Umbilical cord (tissue), 2 donors: Measurements from ENCODE around the gene DNTT. TPM values are rescaled to one million over a fixed set of nuclear protein-coding genes. Genes with fewer than 3 reads are reported as not detected.

Experiments used
- DNase-seq: peaks from one replicate; pipeline ENCODE4 v3.0.0-alpha.2; 2015; ENCODE audit warnings: low spot score
- total RNA-seq: library from RNA; depleted of rRNA; stranded (reverse); fragments of >200 nt; gene quantifications from one replicate; pipeline ENCODE4 v1.2.3, GENCODE V29; 2014; ENCODE audit warnings: low replicate concordance; ENCODE audit not compliant: insufficient read depth

Gene DNTT
- total RNA-seq, 1 donor from 2014 or later = not detected

- no peak for DNase-seq
These were observed 5.5 kb downstream of the DNTT start for GRCh38 chr10:96309628-96310320.

GRCh38 chr10:96310321-96310669 lies 6.1 kb downstream of the DNTT start:
- DNase-seq = no peak

DNA sequence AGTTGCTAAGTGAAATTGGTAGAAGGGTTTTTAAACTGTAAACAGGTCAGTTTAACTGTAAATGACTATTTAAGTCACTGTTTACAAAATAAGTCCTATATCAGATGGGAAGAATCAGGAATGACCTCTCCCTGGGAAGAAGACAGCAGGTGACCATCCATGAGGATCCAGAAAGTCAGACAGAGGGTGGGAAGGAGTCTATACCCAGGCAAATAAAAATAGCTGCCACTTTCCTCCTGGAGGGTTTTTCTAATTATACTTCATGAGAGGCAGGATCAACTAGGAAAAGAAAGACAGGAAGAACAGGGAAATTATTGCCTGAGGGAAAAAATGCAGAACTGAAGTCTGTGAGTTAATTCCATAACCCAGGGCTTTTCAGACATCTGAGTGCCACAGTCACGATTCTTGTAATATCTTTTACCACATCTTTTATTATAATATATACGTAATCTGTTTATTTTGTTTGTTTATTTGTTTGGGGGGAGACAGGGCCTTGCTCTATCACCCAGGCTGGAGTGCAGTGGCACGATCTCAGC lies 7.0 kb downstream of the DNTT start:
- no peak for DNase-seq

DNA sequence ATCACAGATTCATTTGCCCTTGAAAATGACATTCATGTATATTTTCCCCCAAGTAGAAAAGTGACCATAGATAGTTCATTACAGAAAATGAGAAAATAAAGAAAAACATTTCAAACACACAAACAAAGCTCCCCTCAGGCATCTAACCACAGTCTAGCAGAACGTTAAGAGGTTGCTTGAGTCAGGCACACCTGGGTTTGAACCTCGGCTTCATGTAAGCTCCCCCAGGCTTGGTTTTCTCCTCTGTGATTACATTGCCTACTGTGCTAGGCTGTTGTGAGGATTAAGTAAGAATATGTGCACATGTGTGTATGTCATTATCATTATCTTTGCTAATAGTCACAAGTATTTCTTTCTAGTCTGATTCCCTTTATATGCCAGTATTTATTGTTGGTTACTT lies 9.1 kb downstream of the DNTT start:
- no peak for DNase-seq

GRCh38 chr10:96317067-96317833 lies 13.0 kb downstream of the DNTT start:
- DNase-seq = no peak

GRCh38 chr10:96319754-96320474 lies 15.7 kb downstream of the DNTT start:
- DNase-seq = peak; percentile 17

- DNase-seq = no peak
These were observed 17.6 kb downstream of the DNTT start for GRCh38 chr10:96321822-96322221.

DNA sequence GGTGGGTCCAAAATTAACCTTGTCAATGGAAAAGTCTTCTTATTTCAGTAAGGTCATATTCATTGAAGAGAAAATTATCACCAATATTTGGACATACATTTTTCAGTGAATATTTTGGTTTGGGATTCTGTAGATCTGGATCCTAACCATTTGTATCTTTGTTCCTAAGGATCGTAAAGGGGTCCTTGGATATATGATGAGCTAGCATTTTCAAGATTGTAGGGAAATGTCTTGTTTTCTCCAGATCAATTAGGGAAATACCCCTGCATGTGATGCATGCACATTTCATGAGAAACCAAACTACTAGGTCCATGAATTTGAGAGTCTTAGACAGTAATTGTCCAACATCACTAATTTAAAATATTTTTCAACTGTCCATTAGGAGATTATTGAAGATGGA lies 18.0 kb downstream of the DNTT start:
- no peak for DNase-seq

DNA sequence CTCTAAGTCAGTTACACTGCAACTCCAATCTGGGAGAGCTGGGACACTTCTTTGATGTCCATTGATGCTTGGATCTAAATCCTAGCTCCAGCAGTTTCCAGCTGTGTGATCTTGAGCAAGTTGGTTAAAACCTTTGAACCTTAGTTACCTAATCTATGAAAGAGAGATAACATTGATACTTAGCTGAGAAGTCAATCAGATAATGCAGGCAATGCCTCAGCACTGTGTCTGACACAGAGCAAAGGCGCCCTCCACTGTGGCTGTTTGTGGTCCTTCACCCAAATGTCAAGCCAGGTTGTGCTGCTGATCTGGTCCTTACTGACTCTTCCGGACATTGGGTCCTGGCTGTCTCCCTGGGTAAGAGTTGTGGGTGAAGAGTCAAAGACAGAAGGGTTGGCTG lies 20.2 kb downstream of the DNTT start:
- DNase-seq = no peak

- DNase-seq = no peak
These were observed 21.6 kb downstream of the DNTT start for GRCh38 chr10:96325719-96326373.

DNA sequence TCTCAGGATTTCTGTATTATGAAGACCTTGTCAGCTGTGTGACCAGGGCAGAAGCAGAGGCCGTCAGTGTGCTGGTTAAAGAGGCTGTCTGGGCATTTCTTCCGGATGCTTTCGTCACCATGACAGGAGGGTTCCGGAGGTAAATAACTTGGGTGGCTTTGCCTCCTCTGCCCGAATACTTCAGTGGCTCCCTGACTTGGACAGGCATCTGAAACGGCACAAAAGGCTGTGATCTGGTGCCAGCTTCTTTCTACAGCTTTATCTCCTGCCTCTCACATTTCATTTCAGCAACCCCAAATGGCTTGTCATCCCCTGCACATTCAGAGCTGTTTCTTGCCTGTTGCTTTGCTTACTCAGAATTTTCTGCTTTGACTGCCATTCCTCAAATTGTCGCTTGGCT lies 23.2 kb downstream of the DNTT start:
- DNase-seq = no peak

DNA sequence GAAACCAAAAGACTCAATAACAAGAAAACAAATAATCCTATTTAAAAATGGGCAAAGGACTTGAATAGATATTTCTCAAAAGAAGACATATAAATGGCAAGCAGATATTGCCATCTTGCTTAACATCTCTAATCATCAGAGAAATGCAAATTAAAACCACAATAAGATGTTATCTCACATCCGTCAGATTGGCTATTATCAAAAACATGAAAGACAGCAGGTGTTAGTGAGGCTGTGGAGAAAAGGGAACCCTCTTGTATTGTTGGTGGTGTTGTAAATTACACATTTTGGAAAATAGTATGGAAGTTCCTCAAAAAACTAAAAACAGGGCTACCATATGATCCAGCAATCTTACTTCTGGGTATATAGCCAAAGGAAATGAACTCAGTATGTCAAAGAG lies 28.9 kb downstream of the DNTT start:
- DNase-seq = no peak

GRCh38 chr10:96334616-96335526 lies 30.6 kb downstream of the DNTT start:
- peak; percentile 29 for DNase-seq

- DNase-seq = no peak
These were observed 32.9 kb downstream of the DNTT start for GRCh38 chr10:96337106-96337505.

DNA sequence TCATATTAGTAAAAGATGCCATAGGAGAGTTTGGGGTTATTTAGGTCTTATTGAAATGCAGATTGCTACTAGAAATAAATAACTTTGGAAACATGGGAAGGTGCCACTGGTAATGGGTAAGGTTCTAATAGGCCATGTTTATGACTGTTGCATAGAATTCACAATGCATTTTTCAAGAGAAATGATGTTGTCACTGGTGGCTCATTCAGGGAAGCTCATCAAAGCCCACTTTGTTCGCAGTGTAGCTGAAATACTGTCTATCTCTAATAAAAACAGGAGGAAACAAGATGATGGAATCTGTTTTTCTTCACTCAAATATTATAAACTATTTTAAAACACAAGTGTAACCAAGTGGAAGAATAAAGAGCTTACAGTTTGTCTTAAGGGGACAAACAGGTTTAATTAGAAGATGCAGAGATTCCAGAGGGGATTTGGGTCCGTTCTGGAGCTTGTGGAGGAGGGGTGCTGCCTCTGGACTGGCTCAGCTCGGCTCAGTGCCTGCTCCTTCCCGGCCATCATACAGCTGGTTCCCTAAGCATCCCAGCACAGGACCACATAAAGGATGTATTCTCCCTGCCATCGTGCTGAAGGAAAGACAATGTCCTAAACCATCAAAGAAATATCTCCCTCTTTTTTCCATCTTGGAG lies 34.2 kb downstream of the DNTT start:
- no peak for DNase-seq

GRCh38 chr10:96339383-96339782 lies 35.1 kb downstream of the DNTT start:
- DNase-seq = no peak

DNA sequence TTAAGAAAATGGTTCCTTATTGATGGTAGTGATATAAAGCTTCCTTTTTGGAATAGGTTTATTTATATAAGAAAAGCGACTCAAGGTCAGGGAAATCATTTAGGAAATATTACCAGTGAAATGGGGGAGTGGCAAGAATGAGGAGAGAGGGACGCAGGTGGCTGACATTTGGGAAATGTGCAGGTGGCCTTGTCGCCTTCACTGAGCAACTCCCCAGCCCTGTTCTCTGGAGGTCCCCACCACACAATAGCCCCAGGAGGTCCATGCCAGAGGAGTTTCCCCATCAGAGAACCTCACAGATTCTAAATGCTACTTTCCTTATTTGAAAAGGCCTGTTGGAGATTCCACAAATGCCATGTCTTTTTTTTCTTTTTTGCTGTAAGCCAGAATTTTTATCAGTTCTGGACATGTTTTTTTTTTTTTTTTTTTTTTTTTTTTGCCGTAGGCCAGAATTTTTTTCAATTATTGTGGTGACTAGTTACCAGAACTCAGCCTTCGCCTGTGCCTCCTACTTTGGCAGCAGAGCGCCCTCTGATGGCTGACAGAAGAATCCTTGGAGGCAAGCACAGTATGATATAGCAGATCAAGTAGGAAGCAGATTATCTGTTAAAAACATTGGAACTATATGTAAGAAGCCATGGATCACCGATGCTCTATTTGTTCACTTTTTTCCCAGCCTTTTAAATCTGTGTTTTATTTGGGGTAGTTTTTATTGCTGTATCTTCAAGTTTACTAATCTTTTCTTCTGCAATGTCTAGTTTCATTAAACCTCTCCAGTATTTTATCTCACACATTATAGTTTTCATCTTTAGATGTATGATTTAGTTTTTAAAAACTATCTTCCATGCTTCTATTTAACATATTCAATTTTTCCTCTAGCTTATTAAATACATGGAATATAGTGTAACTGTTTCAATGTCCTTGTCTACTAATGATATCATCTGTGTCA lies 36.0 kb downstream of the DNTT start:
- DNase-seq = peak; percentile 67

DNA sequence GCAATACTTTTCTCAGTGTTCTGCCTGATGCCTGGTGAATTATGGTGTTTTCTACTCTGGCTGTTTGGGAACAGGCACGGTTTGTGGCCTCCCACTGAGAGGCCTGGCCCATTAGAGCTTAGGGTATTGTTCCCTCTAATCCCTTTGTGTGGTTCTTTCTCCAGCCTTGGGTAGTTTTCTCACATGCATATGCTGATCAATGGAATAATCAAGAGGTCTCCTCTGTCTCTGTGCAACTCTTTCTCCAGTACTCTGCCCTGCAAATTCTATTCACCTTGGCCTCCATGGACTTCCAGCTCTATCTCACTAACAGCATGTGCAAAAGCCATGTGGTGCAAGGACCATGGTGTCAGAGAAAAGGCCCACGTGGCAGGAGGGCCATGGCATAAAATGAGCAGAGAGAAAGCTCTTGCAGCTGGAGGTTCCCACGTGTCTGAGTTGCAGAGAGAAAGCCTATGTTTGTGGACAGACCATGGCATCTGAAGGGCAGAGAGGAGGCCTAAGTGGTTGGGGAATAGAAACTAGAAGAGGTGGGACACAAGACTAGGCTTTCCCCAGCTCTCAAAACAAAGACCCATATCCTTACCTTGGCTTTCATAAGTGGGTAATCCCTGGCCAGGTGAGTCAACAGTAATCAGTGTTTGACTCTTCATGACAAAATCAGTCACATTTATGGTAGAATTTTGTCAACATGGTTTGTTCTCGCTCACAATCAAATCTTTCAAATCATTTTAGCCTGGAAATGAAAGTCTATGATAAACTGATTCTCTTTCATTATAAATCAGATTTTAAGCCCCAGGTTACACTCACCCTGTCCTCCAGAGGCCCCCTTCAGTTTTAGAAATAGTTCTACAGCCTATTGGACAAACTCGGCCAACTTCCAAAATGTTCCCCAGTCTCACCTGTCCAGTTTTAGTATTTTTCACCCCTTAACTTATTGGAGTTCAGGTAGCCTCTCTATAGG lies 37.3 kb downstream of the DNTT start:
- no peak for DNase-seq
